IMR-90 (cell line): Measurements from ENCODE around the gene TARDBP. TPM values are rescaled to one million over a fixed set of nuclear protein-coding genes. Genes with fewer than 3 reads are reported as not detected.

ENCODE experiments used
- ATAC-seq: fragments of 200-7000 bp; cut with Tn5 transposase; 2 replicates; pipeline ENCODE4 v1.9.1; 2020; ENCODE audit warnings: low read depth, mild to moderate bottlenecking, moderate library complexity
- BruUV-seq: library from RNA; stranded (reverse); fragments of 400-500 nt; replicated peaks from 2 replicates; lab custom pipeline; 2021; lab: Mats Ljungman, UMichigan
- CTCF ChIA-PET: fragments of 300-600 bp; formaldehyde crosslinking; extraction: SDS; loops from one replicate; lab custom pipeline; 2021; ENCODE audit warnings: antibody characterized with exemption; lab: Yijun Ruan, JAX
- POLR2A ChIA-PET: fragments of 300-600 bp; sonication (Branson Sonifier 250); formaldehyde crosslinking; loops from one replicate; lab custom pipeline; 2022; ENCODE audit warnings: antibody characterized with exemption; ENCODE audit not compliant: unreplicated experiment; lab: Charles Lee
- DNase-seq: peaks from one replicate; pipeline ENCODE4 v3.0.0; 2013
- H2AFZ ChIP-seq: replicated peaks from 2 replicates; pipeline ENCODE3; 2013; ENCODE audit warnings: low read length, mild to moderate bottlenecking; ENCODE audit not compliant: poor library complexity
- H2AK5ac ChIP-seq: 2 replicates; pipeline ENCODE4 v1.6.1; 2013; ENCODE audit warnings: low read depth, low read length, inconsistent platforms
- H2AK9ac ChIP-seq: replicated peaks from 2 replicates; pipeline ENCODE3; 2013; ENCODE audit warnings: mild to moderate bottlenecking, low read depth, low read length, moderate library complexity; ENCODE audit not compliant: poor library complexity
- H2BK120ac ChIP-seq: 2 replicates; pipeline ENCODE4 v1.6.1; 2013; ENCODE audit warnings: low read depth, low read length, inconsistent platforms
- H2BK15ac ChIP-seq: 3 replicates; pipeline ENCODE4 v1.6.1; 2013; ENCODE audit warnings: low read depth, low read length, inconsistent platforms
- H2BK20ac ChIP-seq: 2 replicates; pipeline ENCODE4 v1.6.1; 2013; ENCODE audit warnings: low read depth, mild to moderate bottlenecking, inconsistent platforms, low read length, moderate library complexity
- H2BK5ac ChIP-seq: 2 replicates; pipeline ENCODE4 v1.6.1; 2013; ENCODE audit warnings: mild to moderate bottlenecking, low read depth, low read length, inconsistent platforms; ENCODE audit not compliant: poor library complexity, severe bottlenecking
- H3K14ac ChIP-seq: replicated peaks from 2 replicates; pipeline ENCODE4 v1.6.1; 2013; ENCODE audit warnings: low read depth, low read length, inconsistent platforms
- H3K18ac ChIP-seq: 2 replicates; pipeline ENCODE4 v1.6.1; 2013; ENCODE audit warnings: low read depth, low read length, control low read depth
- H3K23ac ChIP-seq: 2 replicates; pipeline ENCODE4 v1.6.1; 2013; ENCODE audit warnings: low read depth, low read length, inconsistent platforms
- H3K27ac ChIP-seq: 2 replicates; pipeline ENCODE4 v1.5.1; 2013; ENCODE audit warnings: mild to moderate bottlenecking, control low read depth, low read length; ENCODE audit not compliant: insufficient read depth
- H3K27me3 ChIP-seq: 2 replicates; pipeline ENCODE4 v1.6.1; 2013; ENCODE audit warnings: low read length; ENCODE audit not compliant: control insufficient read depth, insufficient read depth
- H3K36me3 ChIP-seq: 2 replicates; pipeline ENCODE4 v1.6.1; 2013; ENCODE audit warnings: low read length, mixed read lengths; ENCODE audit not compliant: control insufficient read depth, insufficient read depth
- H3K4ac ChIP-seq: 2 replicates; pipeline ENCODE4 v1.6.1; 2013; ENCODE audit warnings: low read depth, low read length, inconsistent platforms
- H3K4me1 ChIP-seq: 2 replicates; pipeline ENCODE4 v1.6.1; 2013; ENCODE audit warnings: low read length, mixed read lengths; ENCODE audit not compliant: control insufficient read depth, insufficient read depth
- H3K4me2 ChIP-seq: 2 replicates; pipeline ENCODE4 v1.6.1; 2013; ENCODE audit warnings: low read depth, mild to moderate bottlenecking, control low read depth, low read length, moderate library complexity
- H3K4me3 ChIP-seq: 2 replicates; pipeline ENCODE4 v1.5.1; 2013; ENCODE audit warnings: low read depth, mild to moderate bottlenecking, control low read depth, low read length, moderate library complexity; ENCODE audit not compliant: insufficient read depth
- H3K56ac ChIP-seq: 2 replicates; pipeline ENCODE4 v1.6.1; 2013; ENCODE audit warnings: low read length, inconsistent platforms; ENCODE audit not compliant: insufficient read depth; ENCODE audit errors: extremely low read depth
- H3K79me1 ChIP-seq, 2 experiments: 2 replicates each; pipeline ENCODE4 v1.6.1; 2013; ENCODE audit warnings: low read length in 2 of 2, inconsistent platforms in 1 of 2, low read depth in 1 of 2
- H3K9ac ChIP-seq: 2 replicates; pipeline ENCODE4 v1.6.1; 2013; ENCODE audit warnings: low read depth, low read length, control low read depth
- H3K9me1 ChIP-seq: 2 replicates; pipeline ENCODE4 v1.6.1; 2013; ENCODE audit warnings: low read length, inconsistent platforms; ENCODE audit not compliant: insufficient read depth
- H3K9me3 ChIP-seq: 2 replicates; pipeline ENCODE4 v1.6.1; 2013; ENCODE audit warnings: low read length; ENCODE audit not compliant: control insufficient read depth, insufficient read depth
- H4K20me1 ChIP-seq: 2 replicates; pipeline ENCODE4 v1.6.1; 2013; ENCODE audit warnings: low read length, inconsistent platforms; ENCODE audit not compliant: insufficient read depth
- H4K5ac ChIP-seq: 2 replicates; pipeline ENCODE4 v1.6.1; 2013; ENCODE audit warnings: mild to moderate bottlenecking, low read depth, low read length, control low read depth
- H4K8ac ChIP-seq, 2 experiments: 2 replicates each; pipeline ENCODE4 v1.6.1; 2013; ENCODE audit warnings: low read depth in 2 of 2, low read length in 2 of 2, control low read depth in 1 of 2, inconsistent platforms in 1 of 2
- H4K91ac ChIP-seq: 2 replicates; pipeline ENCODE4 v1.6.1; 2013; ENCODE audit warnings: low read depth, low read length, inconsistent platforms; ENCODE audit not compliant: insufficient read depth
- BHLHE40 ChIP-seq: fragments of 150-350 bp; IDR thresholded peaks from 2 replicates; pipeline ENCODE4 v1.6.1; 2016; ENCODE audit warnings: mild to moderate bottlenecking, low read depth, low read length
- CEBPB ChIP-seq: IDR thresholded peaks from 2 replicates; pipeline ENCODE4 v1.6.1; 2012; ENCODE audit warnings: low read depth, low read length, improper control_type of control experiment
- CHD1 ChIP-seq: IDR thresholded peaks from 2 replicates; pipeline ENCODE4 v1.6.1; 2012; ENCODE audit warnings: low read depth, low read length, improper control_type of control experiment
- FOS ChIP-seq: fragments of 150-350 bp; IDR thresholded peaks from 2 replicates; pipeline ENCODE4 v1.6.1; 2016; ENCODE audit warnings: low read depth, low read length
- MAFK ChIP-seq: IDR thresholded peaks from 2 replicates; pipeline ENCODE4 v1.6.1; 2012; ENCODE audit warnings: low read depth, low read length, improper control_type of control experiment
- MAZ ChIP-seq: IDR thresholded peaks from 2 replicates; pipeline ENCODE4 v1.6.1; 2012; ENCODE audit warnings: low read depth, mild to moderate bottlenecking, low read length, improper control_type of control experiment, moderate library complexity, borderline replicate concordance
- MXI1 ChIP-seq: IDR thresholded peaks from 2 replicates; pipeline ENCODE4 v1.6.1; 2012; ENCODE audit warnings: low read depth, mild to moderate bottlenecking, low read length, moderate library complexity, borderline replicate concordance
- NFE2L2 ChIP-seq: fragments of 150-350 bp; IDR thresholded peaks from 2 replicates; pipeline ENCODE4 v1.6.1; 2016; ENCODE audit warnings: low read depth, mild to moderate bottlenecking, low read length
- POLR2A ChIP-seq: IDR thresholded peaks from 2 replicates; pipeline ENCODE4 v1.6.1; 2012; ENCODE audit warnings: mild to moderate bottlenecking, low read depth, low read length
- RAD21 ChIP-seq: IDR thresholded peaks from 2 replicates; pipeline ENCODE4 v1.6.1; 2012; ENCODE audit warnings: low read length, improper control_type of control experiment
- RCOR1 ChIP-seq: IDR thresholded peaks from 2 replicates; pipeline ENCODE4 v1.6.1; 2012; ENCODE audit warnings: mild to moderate bottlenecking, low read length, improper control_type of control experiment; ENCODE audit not compliant: insufficient replicate concordance
- RFX5 ChIP-seq: IDR thresholded peaks from 2 replicates; pipeline ENCODE4 v1.8.0; 2012; ENCODE audit warnings: low read depth, mild to moderate bottlenecking, low read length, moderate library complexity
- SMC3 ChIP-seq: fragments of 150-350 bp; IDR thresholded peaks from 2 replicates; pipeline ENCODE4 v1.6.1; 2016; ENCODE audit warnings: low read depth, mild to moderate bottlenecking, antibody characterized with exemption, low read length, moderate library complexity
- WGBS, 2 experiments: methylation state at CpG; one replicate each; pipeline versions ENCODE4 v1.1.5 to v1.1.7; 2013; ENCODE audit warnings: missing lambda C conversion rate in 2 of 2; ENCODE audit not compliant: insufficient read length in 1 of 2; ENCODE audit errors: extremely low coverage in 2 of 2; 5-methylcytosine and 5-hydroxymethylcytosine counted together
- dilution Hi-C: fragments of 300-500 bp; cut with HindIII; formaldehyde crosslinking; loops from one replicate; pipeline ENCODE4 v1.14.3; 2018; ENCODE audit warnings: low sequenced_read_pairs; ENCODE audit not compliant: unreplicated experiment
- in situ Hi-C: fragments of 300-500 bp; cut with MboI; formaldehyde crosslinking; loops from 3 replicates; pipeline ENCODE4 v1.14.3; 2019; ENCODE audit warnings: low sequenced_read_pairs, inconsistent platforms, mixed read lengths
- intact Hi-C: fragments of 100-400 bp; cut with micrococcal nuclease; formaldehyde crosslinking; loops from 2 replicates; pipeline ENCODE4 v1.10.0; 2022
- polyA plus RNA-seq, 3 experiments: library from polyadenylated mRNA; depleted of rRNA; stranded (reverse); fragments of >200 nt; gene quantifications; 2 replicates each; pipeline ENCODE4 v1.2.3, GENCODE V29; 2012; ENCODE audit warnings: low replicate concordance in 1 of 3
- total RNA-seq: library from RNA; depleted of rRNA; stranded (reverse); fragments of >200 nt; gene quantifications from 2 replicates; pipeline ENCODE4 v1.2.3, GENCODE V29; 2012
- TF ChIP-seq, protein P1 (sequence below): fragments of 150-350 bp; IDR thresholded peaks from 2 replicates; pipeline ENCODE4 v1.6.1; 2016; ENCODE audit warnings: low read depth, mild to moderate bottlenecking, low read length, moderate library complexity, borderline replicate concordance
- TF ChIP-seq, protein P2 (sequence below): conservative IDR thresholded peaks from 2 replicates; pipeline ENCODE4 v1.5.1; 2012; ENCODE audit warnings: mild to moderate bottlenecking, low read depth, low read length, improper control_type of control experiment
- TF ChIP-seq, protein P3 (sequence below): fragments of 150-350 bp; IDR thresholded peaks from 2 replicates; pipeline ENCODE4 v1.6.1; 2017; ENCODE audit warnings: mild to moderate bottlenecking, antibody characterized with exemption, low read length, low read depth

The TARDBP gene
- total and polyA plus RNA-seq, 2 of the 4 experiments (the other 2 are of a cell fraction): 36.7 to 161 TPM

DNA sequence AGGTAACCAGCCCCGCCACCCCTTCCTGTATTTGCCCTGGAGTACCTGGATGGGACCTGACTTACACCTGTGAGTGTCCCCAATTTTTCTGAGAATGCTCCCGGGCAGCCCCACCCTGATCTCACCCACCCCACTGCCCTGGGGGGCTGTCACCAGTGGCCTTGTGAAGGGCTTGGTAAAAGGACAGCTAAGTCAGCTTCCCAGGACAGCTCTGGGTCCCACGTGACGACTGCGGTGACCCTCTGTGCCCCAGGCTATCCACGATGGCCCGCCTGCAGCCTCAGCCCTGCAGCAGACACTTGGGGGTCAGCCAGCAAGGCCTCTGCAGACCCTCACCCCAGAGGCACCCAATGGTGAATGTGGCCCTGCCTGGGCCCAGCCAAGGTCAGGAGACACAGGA, 41.7 kb downstream of the TARDBP start:
- no TSS peak for BruUV-seq
- no peak for ATAC-seq

More for the DNA sequence above, 41.7 kb downstream of the TARDBP start:
- no peak overlapping the region for H2BK120ac ChIP-seq
- no peak overlapping the region for H4K91ac ChIP-seq
- no peak overlapping the region for H2AK9ac ChIP-seq
- H3K4me2 ChIP-seq: no peak overlapping the region
- dilution Hi-C loops: no loop called here
- no peak overlapping the region for H4K8ac ChIP-seq
- POLR2A ChIA-PET: no interaction called here
- CTCF ChIA-PET: no interaction called here
- H3K23ac ChIP-seq: no peak overlapping the region
- no peak overlapping the region for H3K4ac ChIP-seq
- H2AK5ac ChIP-seq: no peak overlapping the region
- H4K5ac ChIP-seq: no peak overlapping the region
- H3K27me3 ChIP-seq: no peaks in the 10 kb centered on the region
- H3K36me3 ChIP-seq: peaks cover 15% of the 10 kb centered on the region
- H3K4me1 ChIP-seq: peaks cover 4% of the 10 kb centered on the region; the same call in 1 of the 2 replicates
- in situ Hi-C loops: no loop called here
- H3K9me1 ChIP-seq: 0 out of 2 replicates have a peak, but pooled peaks cover 3% of the 10 kb centered on the region
- DNase-seq: no peak
- no peak overlapping the region for H3K18ac ChIP-seq
- no peak overlapping the region for H2BK15ac ChIP-seq
- no peak overlapping the region for H3K27ac ChIP-seq
- TF ChIP-seq, protein P1, sequence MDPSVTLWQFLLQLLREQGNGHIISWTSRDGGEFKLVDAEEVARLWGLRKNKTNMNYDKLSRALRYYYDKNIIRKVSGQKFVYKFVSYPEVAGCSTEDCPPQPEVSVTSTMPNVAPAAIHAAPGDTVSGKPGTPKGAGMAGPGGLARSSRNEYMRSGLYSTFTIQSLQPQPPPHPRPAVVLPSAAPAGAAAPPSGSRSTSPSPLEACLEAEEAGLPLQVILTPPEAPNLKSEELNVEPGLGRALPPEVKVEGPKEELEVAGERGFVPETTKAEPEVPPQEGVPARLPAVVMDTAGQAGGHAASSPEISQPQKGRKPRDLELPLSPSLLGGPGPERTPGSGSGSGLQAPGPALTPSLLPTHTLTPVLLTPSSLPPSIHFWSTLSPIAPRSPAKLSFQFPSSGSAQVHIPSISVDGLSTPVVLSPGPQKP: no peak
- TF ChIP-seq RFX5: no peak
- no peak for TF ChIP-seq FOS
- TF ChIP-seq MAZ: no peak
- no peak for TF ChIP-seq MAFK
- no peak for TF ChIP-seq RAD21
- no peak for TF ChIP-seq BHLHE40
- TF ChIP-seq, protein P2, sequence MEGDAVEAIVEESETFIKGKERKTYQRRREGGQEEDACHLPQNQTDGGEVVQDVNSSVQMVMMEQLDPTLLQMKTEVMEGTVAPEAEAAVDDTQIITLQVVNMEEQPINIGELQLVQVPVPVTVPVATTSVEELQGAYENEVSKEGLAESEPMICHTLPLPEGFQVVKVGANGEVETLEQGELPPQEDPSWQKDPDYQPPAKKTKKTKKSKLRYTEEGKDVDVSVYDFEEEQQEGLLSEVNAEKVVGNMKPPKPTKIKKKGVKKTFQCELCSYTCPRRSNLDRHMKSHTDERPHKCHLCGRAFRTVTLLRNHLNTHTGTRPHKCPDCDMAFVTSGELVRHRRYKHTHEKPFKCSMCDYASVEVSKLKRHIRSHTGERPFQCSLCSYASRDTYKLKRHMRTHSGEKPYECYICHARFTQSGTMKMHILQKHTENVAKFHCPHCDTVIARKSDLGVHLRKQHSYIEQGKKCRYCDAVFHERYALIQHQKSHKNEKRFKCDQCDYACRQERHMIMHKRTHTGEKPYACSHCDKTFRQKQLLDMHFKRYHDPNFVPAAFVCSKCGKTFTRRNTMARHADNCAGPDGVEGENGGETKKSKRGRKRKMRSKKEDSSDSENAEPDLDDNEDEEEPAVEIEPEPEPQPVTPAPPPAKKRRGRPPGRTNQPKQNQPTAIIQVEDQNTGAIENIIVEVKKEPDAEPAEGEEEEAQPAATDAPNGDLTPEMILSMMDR: no peak
- TF ChIP-seq CEBPB: no peak
- TF ChIP-seq POLR2A: no peak
- TF ChIP-seq CHD1: no peak
- TF ChIP-seq SMC3: no peak
- no peak for TF ChIP-seq MXI1
- no peak for TF ChIP-seq RCOR1
- TF ChIP-seq NFE2L2: no peak
- TF ChIP-seq, protein P3, sequence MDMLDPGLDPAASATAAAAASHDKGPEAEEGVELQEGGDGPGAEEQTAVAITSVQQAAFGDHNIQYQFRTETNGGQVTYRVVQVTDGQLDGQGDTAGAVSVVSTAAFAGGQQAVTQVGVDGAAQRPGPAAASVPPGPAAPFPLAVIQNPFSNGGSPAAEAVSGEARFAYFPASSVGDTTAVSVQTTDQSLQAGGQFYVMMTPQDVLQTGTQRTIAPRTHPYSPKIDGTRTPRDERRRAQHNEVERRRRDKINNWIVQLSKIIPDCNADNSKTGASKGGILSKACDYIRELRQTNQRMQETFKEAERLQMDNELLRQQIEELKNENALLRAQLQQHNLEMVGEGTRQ: no peak
- H3K14ac ChIP-seq: no peak overlapping the region
- H2BK20ac ChIP-seq: no peak overlapping the region
- H3K56ac ChIP-seq: no peak overlapping the region
- peaks cover 24% of the 10 kb centered on the region for H4K20me1 ChIP-seq
- no peak overlapping the region for H3K4me3 ChIP-seq
- no peak overlapping the region for H2AFZ ChIP-seq
- no peak overlapping the region for H3K9ac ChIP-seq
- no CpG with 5 or more reads among the region's 7 CpGs for WGBS, 2 experiments
- no peaks in the 10 kb centered on the region for H3K9me3 ChIP-seq
- intact Hi-C loops: no loop called here
- H2BK5ac ChIP-seq: no peak overlapping the region
- peaks cover 5 to 26% of the 10 kb centered on the region in 2 experiments; a peak in 3 of 4 replicates for H3K79me1 ChIP-seq
